CD4-positive, CD25-positive, alpha-beta regulatory T cell (primary cell): ENCODE data around the gene ROBO2. TPM values are rescaled to one million over a fixed set of nuclear protein-coding genes. Genes with fewer than 3 reads are reported as not detected.

Experiments
- ATAC-seq, 2 donors: fragments of 150-1000 bp; cut with Tn5 transposase; one replicate each; pipeline ENCODE4 v1.10.0; 2021; ENCODE audit warnings: low read depth in 2 of 2, moderate number of reproducible peaks in 2 of 2, moderate library complexity in 1 of 2
- DNase-seq, 3 donors: peaks; one replicate each; pipeline versions ENCODE4 v3.0.0 to v3.0.0-alpha.2; 2012 to 2022; ENCODE audit warnings: mixed read lengths in 1 of 3
- H3K27ac ChIP-seq: one replicate; pipeline ENCODE4 v1.7.0; 2013; ENCODE audit warnings: mild to moderate bottlenecking, low read length; ENCODE audit not compliant: insufficient read depth, poor library complexity, severe bottlenecking
- H3K27me3 ChIP-seq: one replicate; pipeline ENCODE4 v1.7.0; 2013; ENCODE audit warnings: low read length; ENCODE audit not compliant: control insufficient read depth, insufficient read depth
- H3K36me3 ChIP-seq: one replicate; pipeline ENCODE4 v1.7.0; 2013; ENCODE audit warnings: mild to moderate bottlenecking, low read length, moderate library complexity; ENCODE audit not compliant: control insufficient read depth, insufficient read depth
- H3K4me1 ChIP-seq: 2 replicates; pipeline ENCODE4 v1.7.0; 2013; ENCODE audit warnings: mild to moderate bottlenecking, low read length; ENCODE audit not compliant: insufficient read depth, control insufficient read depth, poor library complexity, severe bottlenecking
- H3K4me3 ChIP-seq: one replicate; pipeline ENCODE4 v1.7.0; 2013; ENCODE audit warnings: low read depth, mild to moderate bottlenecking, low read length, moderate library complexity
- H3K9me3 ChIP-seq, 2 experiments: 1 replicate in 1 of 2; 2 replicates in 1 of 2; pipeline ENCODE4 v1.7.0; 2013; ENCODE audit warnings: low read length in 2 of 2, mild to moderate bottlenecking in 1 of 2, moderate library complexity in 1 of 2; ENCODE audit not compliant: control insufficient read depth in 2 of 2
- H3K27ac Mint-ChIP-seq, 3 donors: one replicate each; pipeline ENCODE4 v1.8.0; 2020 to 2022; ENCODE audit warnings: mild to moderate bottlenecking in 3 of 3, mixed read lengths in 3 of 3, moderate library complexity in 2 of 3
- H3K27me3 Mint-ChIP-seq: one replicate; pipeline ENCODE4 v1.8.0; 2022; ENCODE audit warnings: mild to moderate bottlenecking, mixed read lengths
- H3K36me3 Mint-ChIP-seq: one replicate; pipeline ENCODE4 v1.8.0; 2020; ENCODE audit warnings: mixed read lengths
- H3K4me1 Mint-ChIP-seq, 4 donors: one replicate each; pipeline ENCODE4 v1.8.0; 2020 to 2022; ENCODE audit warnings: mixed read lengths in 4 of 4, mild to moderate bottlenecking in 1 of 4
- H3K4me3 Mint-ChIP-seq, 4 donors: one replicate each; pipeline ENCODE4 v1.8.0; 2020 to 2022; ENCODE audit warnings: mild to moderate bottlenecking in 4 of 4, mixed read lengths in 4 of 4, moderate library complexity in 3 of 4
- H3K9me3 Mint-ChIP-seq, 7 donors: one replicate each; pipeline ENCODE4 v1.8.0; 2020 to 2022; ENCODE audit warnings: mixed read lengths in 7 of 7, mild to moderate bottlenecking in 3 of 7, moderate library complexity in 2 of 7
- polyA plus RNA-seq, 4 donors: library from polyadenylated mRNA; unstranded; fragments of 300-500 nt; fragmentation: Illumina TruSeq; gene quantifications; one replicate each; pipeline ENCODE4 v1.2.3, GENCODE V29; 2021
- total RNA-seq: library from RNA; stranded (reverse); gene quantifications from one replicate; pipeline ENCODE4 v1.2.3, GENCODE V29; 2022

ROBO2 gene
- total and polyA plus RNA-seq, 5 donors from 2014 or later = not detected

GRCh38 chr3:77325280-77325679 lies 285.4 kb downstream of the ROBO2 start:
- Histone ChIP-seq H3K9me3 (no peaks in the 10 kb centered on the region), H3K27ac (no peak overlapping the region), H3K36me3 (no peaks in the 10 kb centered on the region), H3K4me3 (no peak overlapping the region), H3K27me3 (no peaks in the 10 kb centered on the region), H3K4me1 (no peaks in the 10 kb centered on the region)
- Mint-ChIP-seq H3K4me3 (no peak overlapping the region), H3K27ac (no peak overlapping the region), H3K27me3 (no peaks in the 10 kb centered on the region), H3K4me1 (no peaks in the 10 kb centered on the region), H3K36me3 (no peaks in the 10 kb centered on the region), H3K9me3 (peaks cover 2 to 23% (median 5%) of the 10 kb centered on the region in 7 donors)
- no peak for DNase-seq
- ATAC-seq = no peak

GRCh38 chr3:77325702-77326101 lies 285.8 kb downstream of the ROBO2 start:
- DNase-seq = no peak
- Mint-ChIP-seq H3K4me1 (no peaks in the 10 kb centered on the region), H3K27ac (no peak overlapping the region), H3K9me3 (peaks cover 2 to 23% (median 5%) of the 10 kb centered on the region in 7 donors), H3K36me3 (no peaks in the 10 kb centered on the region), H3K4me3 (no peak overlapping the region), H3K27me3 (no peaks in the 10 kb centered on the region)
- Histone ChIP-seq H3K4me3 (no peak overlapping the region), H3K27ac (no peak overlapping the region), H3K9me3 (no peaks in the 10 kb centered on the region), H3K36me3 (no peaks in the 10 kb centered on the region), H3K4me1 (no peaks in the 10 kb centered on the region), H3K27me3 (no peaks in the 10 kb centered on the region)
- no peak for ATAC-seq

- Mint-ChIP-seq H3K4me3 (no peak overlapping the region), H3K27me3 (no peaks in the 10 kb centered on the region), H3K4me1 (no peaks in the 10 kb centered on the region), H3K27ac (no peak overlapping the region), H3K36me3 (no peaks in the 10 kb centered on the region), H3K9me3 (peaks cover 2 to 23% (median 6%) of the 10 kb centered on the region in 7 donors)
- Histone ChIP-seq H3K36me3 (no peaks in the 10 kb centered on the region), H3K4me3 (no peak overlapping the region), H3K27ac (no peak overlapping the region), H3K4me1 (no peaks in the 10 kb centered on the region), H3K9me3 (no peaks in the 10 kb centered on the region), H3K27me3 (no peaks in the 10 kb centered on the region)
- ATAC-seq (no peak), DNase-seq (no peak)
Measured at GRCh38 chr3:77326586-77326985, 286.7 kb downstream of the ROBO2 start.

- no peak for ATAC-seq
- no peak for DNase-seq
- Mint-ChIP-seq H3K9me3 (peaks cover 0 to 15% (median 5%) of the 10 kb centered on the region in 7 donors), H3K27ac (no peak overlapping the region), H3K4me1 (no peaks in the 10 kb centered on the region), H3K27me3 (no peaks in the 10 kb centered on the region), H3K4me3 (no peak overlapping the region), H3K36me3 (no peaks in the 10 kb centered on the region)
- Histone ChIP-seq H3K27ac (no peak overlapping the region), H3K36me3 (no peaks in the 10 kb centered on the region), H3K4me3 (no peak overlapping the region), H3K27me3 (no peaks in the 10 kb centered on the region), H3K9me3 (no peaks in the 10 kb centered on the region), H3K4me1 (no peaks in the 10 kb centered on the region)
Measured at GRCh38 chr3:77328690-77329089, 288.8 kb downstream of the ROBO2 start.

GRCh38 chr3:77329116-77329515 lies 289.2 kb downstream of the ROBO2 start:
- Mint-ChIP-seq H3K4me1 (no peaks in the 10 kb centered on the region), H3K27me3 (no peaks in the 10 kb centered on the region), H3K36me3 (no peaks in the 10 kb centered on the region), H3K27ac (no peak overlapping the region), H3K4me3 (no peak overlapping the region), H3K9me3 (peaks cover 0 to 15% (median 5%) of the 10 kb centered on the region in 7 donors)
- no peak overlapping the region for H3K4me3 ChIP-seq
- no peak for DNase-seq
- no peaks in the 10 kb centered on the region for H3K27me3 ChIP-seq
- no peak for ATAC-seq
- H3K36me3 ChIP-seq = no peaks in the 10 kb centered on the region
- H3K27ac ChIP-seq = no peak overlapping the region
- H3K4me1 ChIP-seq = no peaks in the 10 kb centered on the region
- no peaks in the 10 kb centered on the region for H3K9me3 ChIP-seq

GRCh38 chr3:77338195-77338594 lies 298.3 kb downstream of the ROBO2 start:
- DNase-seq (no peak), ATAC-seq (no peak)
- no peak overlapping the region for H3K4me3 ChIP-seq
- H3K27me3 ChIP-seq = no peaks in the 10 kb centered on the region
- no peaks in the 10 kb centered on the region for H3K36me3 ChIP-seq
- Mint-ChIP-seq H3K4me1 (no peaks in the 10 kb centered on the region), H3K36me3 (no peaks in the 10 kb centered on the region), H3K27ac (no peak overlapping the region), H3K4me3 (no peak overlapping the region), H3K9me3 (peaks cover 0 to 13% (median 5%) of the 10 kb centered on the region in 7 donors), H3K27me3 (no peaks in the 10 kb centered on the region)
- no peaks in the 10 kb centered on the region for H3K4me1 ChIP-seq
- no peak overlapping the region for H3K27ac ChIP-seq
- peaks cover 0 to 1% of the 10 kb centered on the region in 2 experiments for H3K9me3 ChIP-seq

- H3K9me3 ChIP-seq = peaks cover 0 to 1% of the 10 kb centered on the region in 2 experiments
- no peak overlapping the region for H3K27ac ChIP-seq
- H3K4me3 ChIP-seq = no peak overlapping the region
- no peaks in the 10 kb centered on the region for H3K36me3 Mint-ChIP-seq
- H3K27me3 ChIP-seq = no peaks in the 10 kb centered on the region
- H3K36me3 ChIP-seq = no peaks in the 10 kb centered on the region
- H3K4me1 ChIP-seq = no peaks in the 10 kb centered on the region
- H3K4me1 Mint-ChIP-seq = no peaks in the 10 kb centered on the region
- peaks cover 0 to 12% (median 7%) of the 10 kb centered on the region in 7 donors for H3K9me3 Mint-ChIP-seq
- H3K4me3 Mint-ChIP-seq = no peak overlapping the region
- DNase-seq (no peak), ATAC-seq (no peak)
- no peak overlapping the region for H3K27ac Mint-ChIP-seq
- H3K27me3 Mint-ChIP-seq = no peaks in the 10 kb centered on the region
Measured at GRCh38 chr3:77342027-77342426, 302.1 kb downstream of the ROBO2 start.

GRCh38 chr3:77342688-77343087 lies 302.8 kb downstream of the ROBO2 start:
- Mint-ChIP-seq H3K27me3 (no peaks in the 10 kb centered on the region), H3K4me3 (no peak overlapping the region), H3K27ac (no peak overlapping the region), H3K4me1 (no peaks in the 10 kb centered on the region), H3K9me3 (peaks cover 1 to 17% (median 7%) of the 10 kb centered on the region in 7 donors), H3K36me3 (no peaks in the 10 kb centered on the region)
- no peak overlapping the region for H3K4me3 ChIP-seq
- H3K27me3 ChIP-seq = no peaks in the 10 kb centered on the region
- DNase-seq (no peak), ATAC-seq (no peak)
- H3K36me3 ChIP-seq = no peaks in the 10 kb centered on the region
- no peak overlapping the region for H3K27ac ChIP-seq
- H3K4me1 ChIP-seq = no peaks in the 10 kb centered on the region
- H3K9me3 ChIP-seq = peaks cover 1 to 3% of the 10 kb centered on the region in 2 experiments
